ENCODE results near the gene CEP95.

CEP95 gene

GRCh38 chr17:64547319-64547718 is 40.5 kb downstream of the CEP95 start:
- DNase-seq (ENCODE audit: extremely low read depth, low read depth), result no peak
- TF ChIP-seq CTCF (IDR thresholded peaks at IDR 0.05; ENCODE audit: low read depth, low read length), result no peak

GRCh38 chr17:64551461-64551860 is 44.7 kb downstream of the CEP95 start:
- TF ChIP-seq CTCF (IDR thresholded peaks at IDR 0.05; ENCODE audit: low read depth, low read length), result no peak
- DNase-seq (ENCODE audit: extremely low read depth, low read depth), result no peak

GRCh38 chr17:64554028-64554637 is 47.4 kb downstream of the CEP95 start:
- TF ChIP-seq CTCF (IDR thresholded peaks at IDR 0.05; ENCODE audit: low read depth, low read length), result no peak
- no peak for DNase-seq (ENCODE audit: extremely low read depth, low read depth)

- DNase-seq (ENCODE audit: extremely low read depth, low read depth), result no peak
Observed at GRCh38 chr17:64555281-64555680, 48.5 kb downstream of the CEP95 start.

GRCh38 chr17:64564098-64564497 is 57.3 kb downstream of the CEP95 start:
- DNase-seq (ENCODE audit: extremely low read depth, low read depth), result no peak
- TF ChIP-seq CTCF (IDR thresholded peaks at IDR 0.05; ENCODE audit: low read depth, low read length), result no peak

More at GRCh38 chr17:64555281-64555680, 48.5 kb downstream of the CEP95 start:
- TF ChIP-seq CTCF (IDR thresholded peaks at IDR 0.05; ENCODE audit: low read depth, low read length), result no peak

- no peak for TF ChIP-seq CTCF (IDR thresholded peaks at IDR 0.05; ENCODE audit: low read depth, low read length)
- DNase-seq (ENCODE audit: extremely low read depth, low read depth), result no peak
Observed at GRCh38 chr17:64565563-64565962, 58.8 kb downstream of the CEP95 start.

- no peak for TF ChIP-seq CTCF (IDR thresholded peaks at IDR 0.05; ENCODE audit: low read depth, low read length)
- no peak for DNase-seq (ENCODE audit: extremely low read depth, low read depth)
Observed at GRCh38 chr17:64571746-64572145, 65.0 kb downstream of the CEP95 start.
